Activated T-cell treated with anti-CD3 and anti-CD28 coated beads, Interleukin-2, amount 50 U/mL, for 48 hours (primary cell): ENCODE data around the gene RAB43.
A peak's percentile ranks its signal among the peaks of the same experiment; 100 is the strongest.

ENCODE experiments used
- DNase-seq, 2 experiments: peaks; one replicate each; pipeline ENCODE4 v3.0.0-alpha.2; 2020

Gene RAB43

GRCh38 chr3:129060276-129061022 lies 61.2 kb downstream of the RAB43 start, which contains the start of gene GP9:
Gene GP9, plus strand, starts transcription at chr3:129060779. Its CDS starts 961 bp downstream, at chr3:129061740.
- DNase-seq, result no peak

- DNase-seq, result no peak
These were observed 62.2 kb downstream of the RAB43 start for GRCh38 chr3:129059311-129059958.

GRCh38 chr3:129058441-129059200 lies 63.0 kb downstream of the RAB43 start:
- no peak for DNase-seq

- no peak for DNase-seq
These were observed 64.4 kb downstream of the RAB43 start for GRCh38 chr3:129057249-129057648.

GRCh38 chr3:129056451-129057173 lies 65.0 kb downstream of the RAB43 start:
- DNase-seq, result no peak

GRCh38 chr3:129054605-129055104 lies 66.9 kb downstream of the RAB43 start:
- no peak for DNase-seq

GRCh38 chr3:129052675-129053074 lies 68.9 kb downstream of the RAB43 start:
- DNase-seq, result no peak

GRCh38 chr3:129051871-129052340 lies 69.7 kb downstream of the RAB43 start:
- DNase-seq, result no peak

GRCh38 chr3:129050556-129051295 lies 70.9 kb downstream of the RAB43 start:
- no peak for DNase-seq

- DNase-seq, result no peak
These were observed 74.1 kb downstream of the RAB43 start for GRCh38 chr3:129047553-129047839.

GRCh38 chr3:129046732-129047552 lies 74.7 kb downstream of the RAB43 start:
- no peak for DNase-seq

GRCh38 chr3:129046037-129046731 lies 75.4 kb downstream of the RAB43 start:
- peak; percentile 67 to 68 for DNase-seq

- peak; percentile 74 to 79 for DNase-seq
These were observed 75.9 kb downstream of the RAB43 start for GRCh38 chr3:129045675-129046036.

GRCh38 chr3:129040579-129041300 lies 80.9 kb downstream of the RAB43 start:
- DNase-seq, result no peak

- DNase-seq, result no peak
These were observed 81.6 kb downstream of the RAB43 start for GRCh38 chr3:129040039-129040336.

- DNase-seq, result no peak
These were observed 82.1 kb downstream of the RAB43 start for GRCh38 chr3:129039271-129040038.

- no peak for DNase-seq
These were observed 83.3 kb downstream of the RAB43 start for GRCh38 chr3:129038121-129038855.
